LNCAP (cell line): ENCODE measurements around the gene GMNC.

Source experiments
- TF ChIP-seq, protein P1 (sequence below): fragments of 450-650 bp; IDR thresholded peaks from 2 replicates; pipeline ENCODE4 v1.5.1; 2017; ENCODE audit warnings: mild to moderate bottlenecking

The GMNC gene

DNA sequence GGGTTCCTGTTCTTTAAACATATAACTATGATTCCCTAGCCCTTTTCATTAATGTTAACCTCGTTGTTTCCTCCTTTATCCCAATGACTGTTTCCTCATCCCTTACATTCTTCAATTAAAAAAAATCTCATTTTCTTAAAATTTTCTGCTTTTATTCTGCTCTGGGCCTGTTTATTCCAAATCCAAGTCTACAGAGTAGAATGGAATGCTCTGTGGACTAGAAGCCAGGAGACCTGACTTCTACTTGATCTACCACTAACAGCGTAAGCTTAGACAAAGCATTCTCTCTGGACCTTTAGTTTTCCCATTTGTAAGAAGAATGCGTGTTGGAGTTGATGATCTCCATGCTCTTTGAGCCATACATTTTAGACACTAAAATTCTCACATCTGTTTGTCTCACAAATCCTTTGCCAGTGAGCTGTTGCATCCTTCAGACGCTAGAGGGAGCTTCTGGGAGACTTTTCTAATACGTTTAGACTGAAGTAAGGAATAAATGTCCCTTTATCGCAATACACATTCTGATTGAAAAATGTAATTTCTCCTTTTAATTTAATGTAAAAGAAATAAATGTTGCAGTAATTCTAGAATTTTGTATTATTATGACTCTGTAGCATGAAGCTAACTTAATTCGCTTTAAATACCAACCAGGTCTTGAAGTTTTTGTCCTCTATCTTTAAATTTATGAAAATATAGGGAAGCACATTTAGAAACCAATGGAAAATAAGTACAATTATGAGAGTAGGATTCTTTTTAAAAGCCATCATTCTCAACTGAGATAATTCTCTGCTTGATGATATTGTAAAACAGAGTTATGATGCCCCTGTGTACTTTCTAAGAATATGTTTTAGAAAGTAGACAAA is 21.7 kb upstream of the GMNC start:
- TF ChIP-seq, protein P1, sequence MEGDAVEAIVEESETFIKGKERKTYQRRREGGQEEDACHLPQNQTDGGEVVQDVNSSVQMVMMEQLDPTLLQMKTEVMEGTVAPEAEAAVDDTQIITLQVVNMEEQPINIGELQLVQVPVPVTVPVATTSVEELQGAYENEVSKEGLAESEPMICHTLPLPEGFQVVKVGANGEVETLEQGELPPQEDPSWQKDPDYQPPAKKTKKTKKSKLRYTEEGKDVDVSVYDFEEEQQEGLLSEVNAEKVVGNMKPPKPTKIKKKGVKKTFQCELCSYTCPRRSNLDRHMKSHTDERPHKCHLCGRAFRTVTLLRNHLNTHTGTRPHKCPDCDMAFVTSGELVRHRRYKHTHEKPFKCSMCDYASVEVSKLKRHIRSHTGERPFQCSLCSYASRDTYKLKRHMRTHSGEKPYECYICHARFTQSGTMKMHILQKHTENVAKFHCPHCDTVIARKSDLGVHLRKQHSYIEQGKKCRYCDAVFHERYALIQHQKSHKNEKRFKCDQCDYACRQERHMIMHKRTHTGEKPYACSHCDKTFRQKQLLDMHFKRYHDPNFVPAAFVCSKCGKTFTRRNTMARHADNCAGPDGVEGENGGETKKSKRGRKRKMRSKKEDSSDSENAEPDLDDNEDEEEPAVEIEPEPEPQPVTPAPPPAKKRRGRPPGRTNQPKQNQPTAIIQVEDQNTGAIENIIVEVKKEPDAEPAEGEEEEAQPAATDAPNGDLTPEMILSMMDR, result peak; percentile 96

DNA sequence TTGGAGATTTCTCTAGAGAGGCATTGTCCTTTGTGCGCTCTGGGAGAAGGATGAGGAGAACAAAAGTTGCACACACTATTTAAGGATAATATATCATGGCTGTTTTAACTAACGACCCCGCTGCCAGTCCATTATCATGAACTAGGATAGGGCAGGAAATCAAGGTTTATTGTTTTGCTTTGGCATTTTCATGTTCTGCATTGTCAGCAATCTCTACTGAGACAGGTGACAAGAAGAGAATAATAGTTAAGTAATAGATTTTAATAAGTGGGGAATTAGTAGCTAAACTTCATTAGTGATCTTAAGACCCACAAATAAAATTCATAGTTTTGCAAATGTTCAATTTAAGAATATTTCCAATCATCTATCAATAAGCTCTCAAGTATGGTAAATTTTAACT is 20.6 kb upstream of the GMNC start:
- TF ChIP-seq, protein P1, result no peak

DNA sequence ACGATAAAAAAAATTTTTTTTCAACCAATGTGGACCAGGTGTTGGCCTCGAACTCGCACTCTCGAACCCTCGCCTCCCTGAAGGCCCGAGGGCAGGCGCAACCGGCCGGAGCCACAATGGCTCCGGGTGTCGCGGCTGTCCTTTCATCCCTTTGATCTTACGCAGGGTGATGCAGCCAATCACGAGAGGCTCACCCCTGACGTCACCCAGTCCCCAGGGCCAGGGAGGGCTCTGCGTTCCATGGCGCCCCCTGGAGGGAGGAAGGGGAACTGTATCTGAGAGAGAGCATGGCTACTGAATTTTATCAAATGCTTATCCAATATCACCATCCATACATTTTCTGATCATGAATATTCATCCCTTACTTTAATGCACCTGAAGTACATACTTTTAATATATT is 15.4 kb upstream of the GMNC start:
- TF ChIP-seq, protein P1, result peak; percentile 42

DNA sequence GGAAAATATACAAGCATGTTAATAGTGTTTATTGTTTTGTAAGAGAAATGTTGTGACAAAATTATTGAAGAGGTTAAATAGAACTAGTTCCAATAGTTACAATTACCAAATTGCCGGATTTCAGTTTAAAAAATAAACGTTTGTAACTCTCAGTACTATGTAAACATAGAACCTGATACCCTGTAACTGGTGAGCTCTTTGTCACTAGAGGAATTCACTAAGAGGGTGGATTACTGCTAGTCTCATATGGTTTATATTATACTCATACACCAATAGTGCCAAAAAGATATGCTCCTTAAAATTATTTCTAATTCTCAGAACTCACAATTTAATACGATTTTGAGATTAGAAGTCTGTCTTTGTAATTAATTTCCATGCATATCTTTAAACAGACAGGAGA is 7.6 kb upstream of the GMNC start:
- TF ChIP-seq, protein P1, result no peak

DNA sequence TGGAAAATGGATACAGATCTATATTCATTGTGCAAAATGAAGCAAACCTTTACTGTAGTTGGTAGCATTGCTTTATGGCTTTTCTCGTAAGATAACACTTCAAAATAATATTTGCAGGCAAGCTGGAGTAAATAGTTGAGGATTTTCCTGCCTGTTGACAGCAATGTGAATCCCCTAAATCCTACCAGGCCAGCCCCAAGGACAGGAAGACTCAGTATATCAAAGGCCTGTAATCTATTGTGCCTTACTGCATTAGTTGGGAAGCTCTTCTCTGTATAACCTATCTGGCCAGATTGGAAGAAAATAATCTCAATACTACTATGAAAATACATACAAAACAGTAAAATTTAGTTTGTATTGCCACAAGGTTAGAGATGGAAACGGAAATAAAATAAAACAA is 4.6 kb upstream of the GMNC start:
- TF ChIP-seq, protein P1, result no peak

DNA sequence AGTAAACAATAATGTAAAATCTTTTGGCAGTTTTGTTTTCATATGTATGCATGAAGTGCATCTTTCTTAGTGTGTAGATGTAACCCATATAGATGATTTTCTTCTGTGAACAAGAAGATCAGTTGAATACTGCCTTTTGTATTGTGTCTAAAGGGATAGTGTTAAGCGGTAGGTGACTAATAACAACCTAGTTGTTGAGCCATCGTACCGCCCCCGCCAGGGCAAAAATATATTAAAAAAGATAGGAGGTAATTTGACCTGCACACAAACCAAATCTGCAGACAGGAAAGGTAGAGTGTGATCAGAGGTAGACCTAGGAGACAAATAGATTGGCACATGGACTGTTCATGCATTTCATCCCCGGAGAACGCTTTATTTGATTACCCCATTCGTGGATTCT is 3.3 kb upstream of the GMNC start:
- TF ChIP-seq, protein P1, result peak; percentile 14; the same call in 1 of the 2 replicates

DNA sequence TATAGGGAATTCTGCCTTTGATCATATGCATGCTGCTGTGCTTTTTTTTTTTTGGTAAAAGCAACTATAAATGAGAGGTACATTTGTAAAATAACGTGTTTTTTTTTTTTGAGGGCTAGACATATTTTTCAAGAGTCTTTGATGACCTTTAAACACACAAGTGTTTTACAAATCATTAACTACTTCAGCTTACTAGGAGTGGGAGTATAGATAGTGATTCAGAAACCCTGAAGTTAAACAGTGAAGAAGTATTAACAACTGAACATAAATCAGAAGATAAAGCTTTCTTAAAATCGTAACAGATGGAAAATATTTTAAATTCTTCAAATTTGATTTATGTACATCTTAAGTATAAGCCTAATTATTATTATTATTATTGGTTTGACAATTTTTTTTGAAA is 2.9 kb upstream of the GMNC start:
- TF ChIP-seq, protein P1, result no peak
